ENCODE data around the gene NEURL3.
"Not testable (repeated sequence)": the region's sequence is repeated elsewhere in the genome, so short reads cannot be mapped to it uniquely, and the experiment has no call there.

The NEURL3 gene

DNA sequence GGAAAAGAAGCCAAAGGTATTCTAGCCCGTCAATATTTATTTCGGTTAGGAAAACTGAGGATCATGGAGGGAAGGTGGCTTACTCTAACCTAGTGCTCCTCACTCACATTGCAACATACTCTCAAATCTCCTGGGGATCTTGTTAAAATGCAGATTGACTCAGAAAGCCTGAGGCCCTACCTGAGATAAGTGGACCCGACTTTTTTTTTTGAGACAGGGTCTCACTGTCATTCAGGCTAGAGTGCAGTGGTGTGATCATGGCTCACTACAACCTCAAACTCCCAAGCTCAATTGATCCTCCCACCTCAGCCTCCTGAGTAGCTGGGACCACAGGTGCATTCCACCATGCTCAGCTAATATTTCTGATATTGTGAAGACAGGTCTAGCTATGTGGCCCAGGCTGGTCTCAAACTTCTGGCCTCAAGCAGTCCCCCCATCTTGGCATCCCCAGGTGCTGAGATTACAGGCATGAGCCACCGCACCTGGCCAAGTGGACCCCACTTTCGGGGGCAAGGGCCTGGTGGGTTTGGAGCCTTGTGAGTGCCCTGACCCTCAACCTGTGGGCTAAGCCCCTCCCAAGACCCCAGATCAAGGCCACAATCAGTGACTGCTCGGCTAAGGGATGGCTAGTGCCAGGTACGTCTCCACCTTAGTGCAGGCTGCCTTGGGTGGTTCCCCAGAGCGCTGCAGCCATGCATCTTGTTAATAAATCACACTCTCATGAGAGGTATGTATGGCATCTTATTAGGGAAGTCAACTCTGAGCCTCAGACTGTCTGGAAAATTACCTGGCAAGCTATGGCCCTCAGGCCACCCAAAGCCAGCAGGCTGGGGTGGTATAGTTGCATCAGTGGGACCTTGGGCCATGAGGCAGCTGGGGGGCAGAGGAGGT is 1.1 kb upstream of the NEURL3 start:
- DNase-seq: no peak

DNA sequence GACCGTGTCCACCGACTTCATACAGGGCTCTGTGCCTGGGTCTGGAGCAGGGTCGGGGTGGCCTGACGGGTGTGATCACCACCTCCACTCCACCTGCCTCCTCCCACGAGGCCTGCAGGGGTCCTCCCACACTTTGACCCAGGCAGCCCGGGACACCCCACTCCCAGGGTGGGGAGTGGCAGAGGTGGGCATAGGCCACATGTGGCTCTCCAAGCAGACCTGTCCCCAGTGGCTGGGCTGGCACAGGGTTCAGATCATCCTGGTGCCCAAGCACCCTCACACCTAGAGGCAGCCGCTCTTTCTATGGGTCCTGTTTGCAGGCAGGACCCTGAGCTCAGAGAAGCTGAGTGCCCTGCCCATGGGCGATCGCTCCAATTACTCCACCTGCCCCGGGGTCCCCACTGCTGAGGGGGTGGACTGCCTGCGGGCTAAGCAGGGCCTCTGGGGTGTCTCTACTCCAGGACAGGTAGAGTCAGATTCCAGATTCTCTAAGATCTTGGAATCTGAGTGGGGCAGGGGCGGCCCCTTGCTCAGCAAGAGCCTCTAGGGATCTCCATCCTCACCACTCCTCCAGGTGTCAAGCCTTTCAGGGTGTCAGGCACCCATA is 1.4 kb downstream of the NEURL3 start:
- no peak for DNase-seq

DNA sequence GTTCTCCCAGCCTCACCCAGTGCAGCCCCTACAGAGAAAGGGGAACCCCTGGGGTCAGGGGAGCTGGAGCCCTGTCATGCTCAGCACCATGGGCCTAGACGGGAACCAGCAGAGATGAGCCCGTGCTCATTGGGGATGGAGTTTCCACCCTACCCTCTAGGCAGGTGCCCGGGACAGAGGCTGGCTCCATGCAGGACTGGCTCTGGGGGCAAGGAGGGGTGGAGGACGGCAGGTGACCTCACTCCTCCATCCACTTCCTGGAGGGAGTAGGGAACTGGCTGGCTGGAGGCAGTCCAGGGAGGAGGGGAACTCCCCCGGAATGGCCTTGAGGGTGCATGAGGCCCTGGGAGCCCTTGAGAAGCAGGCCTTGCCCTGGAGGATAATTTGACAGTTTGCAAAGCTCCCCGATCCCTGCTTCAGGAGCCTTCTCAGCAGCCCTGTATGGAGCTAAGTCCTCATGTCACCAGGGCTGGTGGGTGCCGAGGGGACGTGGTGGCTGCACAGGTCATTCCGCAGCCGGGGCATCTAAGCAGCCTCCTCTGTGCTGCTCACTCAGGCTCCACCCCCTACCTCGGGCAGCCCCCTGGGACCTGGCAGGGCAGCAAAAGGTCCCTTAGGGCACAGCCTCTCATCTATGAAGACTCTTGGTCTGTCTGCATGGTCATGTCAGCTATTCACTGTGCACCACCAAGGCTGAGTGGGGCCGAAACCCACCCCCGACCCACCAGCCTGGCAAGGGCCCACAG is 2.1 kb downstream of the NEURL3 start:
- no peak for DNase-seq

DNA sequence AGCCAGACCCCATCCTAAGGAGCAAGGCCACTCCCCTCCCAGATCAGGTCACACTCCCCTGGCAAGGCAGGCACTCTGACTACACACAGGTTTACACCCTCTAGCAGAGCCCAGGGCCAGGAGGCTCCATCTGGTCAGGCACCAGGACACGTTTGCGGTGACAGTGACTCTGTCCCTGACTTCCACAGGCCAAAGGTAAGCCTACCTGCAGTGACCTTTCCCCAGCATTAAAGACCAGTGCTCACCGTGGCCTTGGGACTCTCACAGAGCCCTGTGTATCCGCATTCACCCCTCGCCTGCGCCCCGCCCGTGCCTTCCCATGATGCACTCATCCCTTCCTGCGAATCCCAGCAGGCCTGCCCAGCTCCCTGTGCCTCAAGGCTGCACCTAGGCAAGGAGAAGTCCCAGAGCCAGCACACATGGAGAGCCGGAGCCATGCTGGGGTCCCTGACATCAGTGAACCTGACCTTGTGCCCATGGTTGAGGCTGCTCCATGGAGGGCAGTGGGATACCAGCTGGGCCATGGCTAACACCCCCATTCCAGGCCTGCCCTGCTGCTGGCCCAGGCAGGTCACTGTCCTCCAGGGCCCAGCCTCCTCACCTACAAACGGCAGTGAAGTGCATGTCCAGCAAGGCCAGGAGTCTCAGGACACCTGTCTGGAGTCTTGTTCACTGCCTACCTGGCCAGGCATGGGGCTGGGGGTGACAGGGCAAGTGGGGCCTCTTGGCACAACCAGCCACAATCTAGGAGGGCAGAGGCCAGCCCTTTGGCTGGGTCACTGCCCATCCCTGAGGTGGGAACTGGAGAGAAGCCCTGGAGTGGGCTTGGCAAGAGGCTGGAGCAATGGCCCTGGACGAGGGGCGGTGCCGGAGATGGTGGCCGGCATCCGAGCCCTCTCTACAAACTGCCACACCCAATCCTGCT is 3.0 kb downstream of the NEURL3 start:
- DNase-seq: no peak

DNA sequence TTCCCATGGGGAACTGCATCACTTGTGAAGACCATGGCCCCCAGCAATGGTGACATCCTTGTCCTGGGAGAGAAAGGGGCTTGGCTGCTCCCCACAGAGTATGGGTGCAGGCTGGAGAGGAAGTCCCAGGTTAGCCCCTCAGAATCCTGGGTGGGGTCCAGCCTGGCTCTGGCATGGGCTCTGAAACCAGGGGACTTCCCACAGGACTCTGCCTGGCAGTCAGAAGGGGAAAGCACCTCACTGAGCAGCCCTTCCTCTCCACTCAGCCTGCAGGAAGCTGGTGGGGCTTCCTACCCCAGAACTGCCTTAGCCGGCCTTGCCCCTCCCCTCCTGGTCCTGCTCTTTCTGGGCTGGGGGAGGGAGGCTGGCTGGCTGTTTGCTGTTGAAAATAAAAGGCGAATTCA is 3.7 kb downstream of the NEURL3 start:
- DNase-seq: no peak

DNA sequence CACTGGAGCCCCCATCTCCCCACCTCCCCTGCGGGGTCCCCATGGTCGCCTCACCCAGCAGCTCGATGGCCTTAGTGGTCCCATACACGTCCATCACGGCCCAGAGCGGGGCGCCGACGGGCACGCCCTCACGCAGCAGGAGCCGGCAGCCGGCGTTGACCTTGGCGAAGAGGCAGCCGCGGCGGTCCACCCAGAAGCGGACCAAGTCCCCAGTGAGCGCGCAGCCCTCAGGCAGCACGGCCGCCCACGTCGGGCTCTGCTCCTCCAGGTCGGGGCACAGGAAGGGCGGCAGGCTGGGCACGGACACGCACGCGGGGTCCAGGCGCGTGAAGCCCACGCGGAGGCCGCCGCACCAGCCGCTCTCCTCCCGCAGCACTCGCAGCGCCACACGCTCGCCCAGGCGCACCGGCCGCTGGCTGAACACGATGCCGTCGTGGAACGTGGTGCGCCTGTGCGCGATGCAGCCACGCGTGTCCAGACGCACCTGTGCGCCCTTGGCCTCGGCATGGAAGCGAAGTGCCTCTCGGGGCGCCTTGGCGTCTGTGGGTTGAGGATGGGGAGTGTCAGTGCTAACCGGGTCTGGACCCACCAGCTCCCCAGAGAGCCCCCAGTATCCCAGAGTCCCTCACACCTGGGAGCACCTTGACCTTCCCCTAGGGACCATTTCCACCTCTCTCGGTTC is 4.6 kb downstream of the NEURL3 start:
- DNase-seq: no peak

DNA sequence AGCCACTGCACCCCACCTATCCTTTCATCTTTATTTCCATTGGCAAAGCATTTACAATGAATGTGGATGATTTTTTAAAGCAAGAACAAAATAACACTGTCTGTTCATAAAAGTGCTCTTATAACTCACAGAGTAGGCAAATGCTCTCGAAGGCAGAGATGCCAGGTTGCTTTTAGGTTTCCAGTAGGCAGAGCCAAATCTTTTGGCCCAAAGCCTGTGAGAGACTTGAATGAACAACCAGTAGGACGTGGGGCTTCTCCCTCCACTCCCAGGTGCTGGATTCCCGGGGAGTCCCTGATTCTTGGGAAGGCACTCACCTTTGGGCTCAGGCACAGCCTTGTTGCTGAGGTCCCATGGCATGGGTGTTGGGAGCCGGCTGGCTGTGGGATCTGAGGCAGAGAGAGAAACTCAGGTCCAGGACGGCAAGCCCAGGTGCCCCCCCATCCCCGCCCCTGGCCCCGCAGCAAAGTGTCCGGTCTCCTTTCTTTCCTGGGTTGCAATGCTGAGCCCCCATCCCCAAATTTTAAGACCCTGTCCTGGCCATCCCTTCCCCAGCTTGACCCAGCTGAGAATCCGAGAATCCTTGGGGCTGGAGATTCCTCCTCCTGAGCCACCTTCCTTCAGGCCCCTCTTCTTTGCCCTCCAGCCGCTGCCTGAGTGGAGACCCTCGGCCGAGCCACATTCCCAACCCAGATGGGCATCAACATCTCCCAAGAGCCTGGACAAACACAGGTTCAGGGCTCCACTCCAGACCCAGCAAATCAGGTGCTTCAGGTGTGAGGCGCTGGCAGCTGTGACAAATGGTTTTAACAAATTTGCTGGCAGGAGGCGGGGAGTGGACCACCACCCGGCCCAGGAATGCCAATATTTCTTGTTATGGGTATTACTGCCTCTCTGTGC is 5.8 kb downstream of the NEURL3 start:
- DNase-seq: no peak

DNA sequence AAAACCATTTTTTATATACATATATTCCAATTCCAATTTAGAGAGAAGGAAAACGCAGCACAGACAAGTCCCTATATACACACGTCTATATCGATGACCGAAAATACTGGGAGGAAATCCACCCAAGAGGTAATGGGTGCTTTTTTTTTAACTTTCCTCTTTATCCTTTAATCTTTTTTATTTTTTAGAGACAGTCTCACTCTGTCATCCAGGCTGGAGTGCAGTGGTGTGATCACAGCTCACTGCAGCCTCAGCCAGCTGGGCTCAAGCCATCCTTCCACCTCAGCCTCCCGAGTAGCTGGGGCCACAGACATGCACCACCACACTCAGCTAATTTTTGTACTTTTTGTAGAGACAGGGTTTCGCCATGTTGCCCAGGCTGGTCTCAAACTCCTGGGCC is 6.5 kb downstream of the NEURL3 start:
- DNase-seq: not testable (repeated sequence)

DNA sequence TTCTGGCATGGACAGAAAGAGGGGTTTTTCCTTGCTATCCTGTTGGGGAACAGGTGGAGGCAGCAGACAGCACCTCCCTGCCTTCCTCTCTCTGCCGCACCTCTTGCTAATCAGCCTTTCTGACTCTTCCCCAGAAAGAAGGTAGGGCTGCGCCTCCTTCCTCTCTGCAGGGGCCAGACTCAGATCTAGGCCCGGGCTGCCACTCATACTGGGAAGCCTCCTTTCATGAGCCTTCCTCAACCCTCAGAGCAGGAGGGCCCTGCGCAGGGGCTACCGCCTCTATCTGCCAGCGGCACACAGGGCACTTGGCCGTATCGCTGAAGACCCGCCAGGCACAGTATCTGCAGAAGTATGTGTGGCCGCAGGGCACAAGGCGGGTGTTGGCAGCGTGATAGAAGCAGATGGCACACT is 7.1 kb downstream of the NEURL3 start:
- DNase-seq: no peak

DNA sequence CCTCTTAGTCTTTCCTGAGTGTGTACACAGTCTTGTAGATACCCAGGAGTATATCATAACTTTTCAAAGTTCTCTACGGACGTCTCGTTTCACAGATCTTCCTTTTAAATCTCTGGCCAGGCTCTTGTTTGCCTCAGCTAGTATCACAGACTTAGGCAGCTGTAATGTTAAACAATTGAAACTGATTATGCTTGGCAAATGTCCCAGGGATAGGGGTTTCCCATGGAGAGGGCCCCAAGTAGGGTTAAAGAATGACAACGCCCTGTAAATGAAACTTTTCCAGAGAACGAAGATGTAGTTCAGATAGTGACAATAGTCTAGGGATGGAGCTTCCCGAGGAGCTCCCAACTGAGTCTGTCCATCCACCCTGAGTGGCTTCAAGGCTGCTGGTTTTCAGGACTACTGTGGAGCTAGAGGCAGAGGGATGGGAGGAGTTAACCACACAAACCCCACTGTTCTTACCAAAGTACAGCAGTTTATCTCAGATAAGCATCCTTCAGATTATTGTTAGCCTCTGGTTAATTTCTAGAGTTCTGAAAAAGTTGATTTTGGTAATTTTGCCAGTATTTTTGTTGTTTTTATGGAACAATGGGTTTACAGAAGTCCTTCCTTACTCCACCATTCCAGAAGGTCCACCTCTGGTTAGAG is 9.1 kb downstream of the NEURL3 start:
- no peak for DNase-seq

DNA sequence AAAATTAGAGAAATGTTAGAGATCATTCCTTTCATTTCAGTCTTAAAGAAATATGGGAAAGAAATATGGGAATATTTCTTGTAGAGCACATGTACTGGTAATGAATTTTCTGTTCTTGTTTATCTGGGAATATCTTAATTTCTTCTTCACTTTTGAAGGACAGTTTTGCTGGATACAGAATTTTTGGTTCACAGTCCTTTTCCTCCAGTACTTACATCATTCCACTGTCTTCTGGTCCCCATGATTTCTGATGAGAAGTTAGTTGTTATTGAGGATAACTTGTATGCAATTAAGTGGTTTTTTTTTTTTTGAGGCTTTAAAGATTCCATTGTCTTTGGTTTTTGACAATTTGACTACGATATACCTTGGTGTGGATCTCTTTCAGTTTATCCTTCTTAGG is 11.0 kb downstream of the NEURL3 start:
- DNase-seq: no peak

DNA sequence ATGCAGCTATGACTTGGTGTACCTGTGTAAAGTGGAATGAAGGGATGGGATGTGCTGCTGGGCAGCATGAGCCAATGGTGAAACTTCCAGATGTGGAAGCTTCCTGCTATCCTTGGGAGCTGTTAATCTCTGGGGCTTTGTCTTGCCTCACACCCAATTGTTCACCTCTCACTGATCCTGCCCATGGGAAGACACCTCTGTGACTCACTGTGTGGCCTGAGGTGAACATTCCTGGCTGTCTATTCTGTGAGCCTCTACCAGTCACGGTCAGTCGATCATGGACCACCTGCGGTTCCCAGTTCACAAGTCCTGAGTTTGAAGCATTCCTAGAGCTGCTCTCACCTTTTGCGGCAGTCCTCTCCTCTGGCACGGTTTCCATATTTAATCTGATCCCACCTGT is 12.1 kb downstream of the NEURL3 start:
- DNase-seq: no peak

DNA sequence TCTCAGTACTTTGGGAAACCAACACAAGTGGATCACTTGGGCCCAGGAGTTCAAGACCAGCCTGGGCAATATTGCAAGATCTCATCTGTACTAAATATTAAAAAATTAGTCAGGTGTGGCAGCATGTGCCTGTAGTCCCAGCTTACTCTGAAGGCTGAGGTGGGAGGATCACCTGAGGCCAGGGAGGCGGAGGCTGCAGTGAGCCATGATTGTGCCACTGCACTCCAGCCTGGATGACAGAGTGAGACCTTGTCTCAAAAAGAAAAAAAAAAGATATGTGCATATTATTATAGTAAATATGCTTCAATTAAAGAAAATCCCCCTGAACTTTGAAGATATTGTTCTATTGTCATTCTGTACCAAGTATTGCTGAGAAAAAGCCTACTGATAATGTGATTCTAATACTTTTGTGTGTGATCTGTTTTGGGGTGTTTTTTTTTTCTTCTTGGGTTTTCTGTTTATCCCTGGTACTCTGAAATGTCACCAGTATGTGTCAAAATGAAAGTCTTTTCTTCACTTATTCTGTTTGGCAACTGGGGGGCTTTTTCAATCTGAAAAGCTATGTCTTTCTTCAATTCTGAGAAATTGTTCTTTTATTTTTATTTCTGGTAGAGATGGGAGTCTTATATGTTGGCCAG is 13.2 kb downstream of the NEURL3 start:
- no peak for DNase-seq

DNA sequence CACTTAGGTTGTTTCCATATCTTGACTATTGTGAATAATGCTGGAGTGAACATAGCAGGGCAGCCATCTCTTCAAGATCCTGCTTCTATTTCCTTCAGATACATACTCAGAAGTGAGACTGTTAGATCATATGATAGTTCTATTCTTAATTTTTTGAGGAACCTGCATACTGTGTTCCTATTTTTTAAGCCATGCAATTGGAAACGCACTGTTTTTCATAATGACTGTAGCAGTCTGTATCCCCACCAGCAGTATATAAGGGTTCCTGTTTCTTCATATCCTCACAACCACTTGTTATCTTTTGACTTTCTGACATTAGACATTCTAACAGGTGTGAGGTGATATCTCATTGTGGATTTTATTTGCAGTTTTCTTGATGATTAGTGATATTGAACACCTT is 15.5 kb downstream of the NEURL3 start:
- DNase-seq: no peak

DNA sequence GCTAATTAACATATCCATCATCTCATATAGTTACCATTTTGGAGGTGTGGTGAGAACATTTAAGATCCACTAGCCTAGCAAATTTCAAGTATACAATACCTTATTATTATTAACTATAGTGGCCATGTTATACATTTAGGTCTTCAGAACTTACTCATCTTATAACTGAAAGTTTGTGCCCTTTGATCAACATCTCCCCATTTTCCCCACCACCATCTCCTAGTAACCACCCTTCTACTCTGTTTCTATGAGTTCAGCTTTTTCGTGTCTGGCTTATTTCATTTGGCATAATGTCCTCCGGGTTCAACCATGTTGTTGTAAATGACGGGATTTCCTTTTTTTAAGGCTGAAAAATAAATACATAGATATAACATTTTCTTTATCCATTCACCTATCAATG is 15.9 kb downstream of the NEURL3 start:
- no peak for DNase-seq

DNA sequence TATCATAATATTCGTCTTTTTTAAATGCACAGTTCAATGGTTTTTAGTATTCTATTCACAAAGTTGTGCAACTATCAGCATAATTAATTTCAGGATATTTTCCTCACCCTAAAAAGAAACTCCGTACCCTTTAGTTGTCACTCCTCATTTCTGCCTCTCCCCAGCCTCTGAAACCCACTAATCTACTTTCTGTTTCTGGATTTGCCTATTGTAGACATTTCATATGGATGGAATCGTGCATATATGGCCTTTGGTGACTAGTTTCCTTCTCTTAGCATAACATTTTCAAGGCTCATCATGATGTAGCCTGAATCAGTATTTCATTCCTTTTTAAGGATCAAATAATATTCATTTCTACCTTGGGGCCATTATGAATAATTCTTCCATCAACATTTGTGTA is 18.5 kb downstream of the NEURL3 start:
- no peak for DNase-seq

DNA sequence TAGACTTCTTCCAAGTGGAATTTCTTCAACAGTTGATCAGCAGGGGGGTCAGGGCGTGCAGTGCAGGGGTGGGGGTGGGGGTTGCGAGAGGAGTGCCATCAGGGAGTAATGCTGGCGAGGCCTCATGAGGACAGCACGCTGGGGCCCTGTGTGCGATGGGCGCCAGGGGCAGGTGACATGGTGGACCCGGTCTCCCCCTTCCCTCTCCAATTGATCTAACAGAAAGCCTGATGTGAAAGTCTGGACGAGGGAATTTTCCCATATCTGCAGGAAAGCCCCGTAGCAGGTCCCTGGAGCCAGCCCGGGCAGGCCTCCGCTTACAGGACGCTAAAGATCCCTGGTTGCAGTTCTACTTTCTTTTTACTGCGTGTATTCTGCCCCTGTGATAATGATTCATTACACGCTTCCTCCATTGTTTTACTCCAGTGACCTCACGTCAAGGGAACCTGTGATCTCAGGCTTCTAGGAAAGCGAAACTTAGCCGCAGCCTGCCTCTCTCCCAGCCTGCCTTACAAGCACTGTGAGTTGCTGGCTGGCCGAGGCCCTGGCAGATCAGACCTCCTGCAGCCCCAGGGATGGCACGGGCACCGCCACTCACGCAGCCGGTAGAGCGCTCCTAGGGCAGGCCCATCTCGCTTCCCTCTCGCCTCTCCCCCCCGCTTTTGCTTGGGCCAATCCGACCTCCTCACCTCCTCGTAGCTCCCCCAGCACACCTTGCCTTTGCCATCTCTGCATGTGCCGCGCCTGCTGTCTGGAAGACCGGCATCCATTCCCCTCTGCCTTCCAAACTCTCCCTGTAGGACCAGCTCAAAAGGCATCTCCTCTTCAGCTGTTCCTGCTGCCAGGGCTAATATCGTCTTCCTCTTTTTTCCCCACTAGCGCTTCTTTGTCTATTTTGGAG is 19.2 kb downstream of the NEURL3 start:
- peak; percentile 76 for DNase-seq

DNA sequence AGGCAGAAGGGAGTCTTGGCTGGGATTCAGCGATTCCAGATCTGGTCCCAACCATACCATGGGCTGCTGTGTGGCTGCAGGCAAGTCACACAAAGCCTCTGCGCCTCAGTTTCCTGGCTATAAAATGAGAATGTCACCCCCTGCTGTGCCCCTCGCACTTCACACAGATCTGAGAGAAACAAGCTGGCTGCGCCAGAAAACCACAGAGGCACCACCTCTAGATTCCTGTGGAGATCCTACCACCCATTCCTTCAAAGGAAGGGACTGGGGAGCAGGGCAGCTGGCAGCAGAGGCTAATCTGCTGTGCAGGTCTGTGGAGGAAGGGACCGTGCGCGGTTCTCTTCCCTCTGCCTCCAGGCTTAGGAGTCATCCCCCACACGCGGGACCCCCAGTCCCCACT is 19.8 kb downstream of the NEURL3 start:
- no peak for DNase-seq

DNA sequence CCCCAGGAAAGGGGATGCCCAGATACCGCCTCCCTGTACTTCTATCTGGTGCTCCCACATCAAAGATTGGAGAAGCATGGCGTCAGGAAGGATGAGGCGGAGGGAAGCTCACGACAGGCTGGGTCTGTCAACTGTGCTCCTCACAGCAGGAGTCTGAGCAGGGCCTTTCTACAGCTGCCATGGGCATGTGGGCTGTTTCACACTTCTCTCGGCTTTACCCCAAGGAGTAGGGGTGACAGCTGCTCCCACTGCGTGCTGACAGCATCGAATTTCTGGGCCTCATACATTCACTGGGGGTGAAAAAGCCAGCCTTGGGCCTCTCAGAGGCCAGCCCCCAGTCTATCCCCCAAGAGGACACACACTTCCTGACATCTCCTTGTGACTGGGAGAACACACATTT is 21.1 kb downstream of the NEURL3 start:
- no peak for DNase-seq

All from fibroblast of skin of right biceps (primary cell).